Uterus (tissue), 2 donors: Measurements from ENCODE around the gene CARS1.

Source experiments
- CTCF ChIP-seq, 4 experiments: fragments of 200-600 bp in 2 of 4; fragments of 450-650 bp in 2 of 4; sonication (generic) in 2 of 4; IDR thresholded peaks; one replicate each; pipeline ENCODE4 v1.5.1; 2016 to 2019; ENCODE audit warnings: antibody characterized with exemption in 4 of 4, mild to moderate bottlenecking in 2 of 4, moderate library complexity in 1 of 4
- POLR2A ChIP-seq, 2 donors: fragments of 450-650 bp; IDR thresholded peaks; one replicate each; pipeline ENCODE4 v1.6.1; 2016; ENCODE audit warnings: antibody characterized with exemption in 2 of 2, mild to moderate bottlenecking in 1 of 2, moderate library complexity in 1 of 2

- TF ChIP-seq POLR2A (IDR thresholded peaks at IDR 0.05) = no peak
- TF ChIP-seq CTCF (IDR thresholded peaks at IDR 0.05) = no peak
Observed at GRCh38 chr11:3003396-3004231, 53.6 kb downstream of the CARS1 start.
